K562 (cell line): ENCODE results near the gene SRGN. TPM values are rescaled to one million over a fixed set of nuclear protein-coding genes. Genes with fewer than 3 reads are reported as not detected.
A peak's percentile ranks its signal among the peaks of the same experiment; 100 is the strongest.

ENCODE experiments used
- MGA ChIP-seq: fragments of 450-650 bp; IDR thresholded peaks from 2 replicates; pipeline ENCODE4 v1.6.1; 2016; ENCODE audit warnings: mild to moderate bottlenecking, moderate library complexity
- NR4A1 ChIP-seq, 2 experiments: fragments of 250-450 bp in 1 of 2; fragments of 450-650 bp in 1 of 2; sonication (Bioruptor Pico) in 1 of 2; IDR thresholded peaks; 2 replicates each; pipeline versions ENCODE4 v1.4.0 to v1.6.1; 2016 to 2020; ENCODE audit warnings: mild to moderate bottlenecking in 2 of 2, missing compliant biosample characterization in 1 of 2, missing genetic modification characterization in 1 of 2, moderate library complexity in 1 of 2
- STAT6 ChIP-seq: sonication (generic); formaldehyde crosslinking; IDR thresholded peaks from 2 replicates; pipeline ENCODE4 v1.8.1; 2023; ENCODE audit warnings: mild to moderate bottlenecking, missing genetic modification reagents
- polyA plus RNA-seq, 8 experiments: library from polyadenylated mRNA; depleted of rRNA in 4 of 8; stranded (reverse) in 5 of 8; unstranded in 3 of 8; fragments of >200 nt; fragmentation: Nextera tagmentation in 2 of 8; fragmentation: Illumina TruSeq in 1 of 8; extraction: Ambion mirVana in 2 of 8; extraction: Trizol in 1 of 8; gene quantifications; 2 replicates each; pipeline versions ENCODE4 v1.2.1 to v1.2.3, GENCODE V29; 2011 to 2014; ENCODE audit warnings: inconsistent platforms in 1 of 8, missing spikeins in 1 of 8
- total RNA-seq, 7 experiments: library from RNA; depleted of rRNA in 6 of 7; stranded (reverse); fragments of >200 nt in 6 of 7; fragmentation: Illumina TruSeq in 2 of 7; extraction: Trizol in 2 of 7; gene quantifications; 2 replicates each; pipeline versions ENCODE4 v1.2.1 to v1.2.3, GENCODE V29; 2011 to 2021; ENCODE audit warnings: low replicate concordance in 1 of 7

SRGN gene
- total and polyA plus RNA-seq, 9 of the 15 experiments (the other 6 are each of a cell fraction or from before 2014, with no cell fraction given) = 136 to 304 (median 180) TPM

- TF ChIP-seq MGA = peak; percentile 94
- TF ChIP-seq NR4A1 (CRISPR knock-in tag; IDR thresholded peaks at IDR 0.05) = no peak
- TF ChIP-seq NR4A1 (tag; IDR thresholded peaks at IDR 0.05) = peak; percentile 59
- TF ChIP-seq STAT6 = 0 out of 2 replicates have a peak, but pooled peaks have one; percentile 53
Measured at GRCh38 chr10:69086001-69086509, 1.8 kb upstream of the SRGN start (continued).
